Hair follicular keratinocyte (primary cell): ENCODE data around the gene ZNF785. TPM values are rescaled to one million over a fixed set of nuclear protein-coding genes. Genes with fewer than 3 reads are reported as not detected.

ENCODE experiments used
- total RNA-seq: library from RNA; depleted of rRNA; stranded (reverse); fragments of >200 nt; gene quantifications from 2 replicates; pipeline ENCODE4 v1.2.3, GENCODE V29; 2015

The ZNF785 gene
- 1.7 and 2.3 TPM in 2 replicates for total RNA-seq

GRCh38 chr16:30585400-30586191, at the start of gene ZNF785:
TSS of gene ZNF785 (minus strand) at chr16:30585697. CDS start at chr16:30585611, 86 bp downstream.

GRCh38 chr16:30609926-30610839, 24.7 kb upstream of the ZNF785 start, which contains the start of gene ZNF689:
TSS of gene ZNF689 (minus strand) at chr16:30610389. CDS start at chr16:30610041, 348 bp downstream.

GRCh38 chr16:30571445-30572322, 13.8 kb downstream of the ZNF785 start, which contains the start of gene ZNF688:
TSS of gene ZNF688 (minus strand) at chr16:30571714. CDS start at chr16:30571629, 85 bp downstream.

GRCh38 chr16:30557957-30558788, 27.3 kb downstream of the ZNF785 start, which contains the start of gene ZNF764:
TSS of gene ZNF764 (minus strand) at chr16:30558374. CDS start at chr16:30558182, 192 bp downstream.

GRCh38 chr16:30534368-30535105, 51.0 kb downstream of the ZNF785 start, which contains the start of gene ZNF747:
TSS of gene ZNF747 (minus strand) at chr16:30534858. CDS start at chr16:30534679, 179 bp downstream.

Other genes with a start within 250 kb of the ZNF785 start
- 47.6 and 63.2 TPM in 2 replicates for gene CD2BP2, start 230.4 kb downstream of the ZNF785 start, total RNA-seq
- gene TBC1D10B, start 215.2 kb downstream of the ZNF785 start, total RNA-seq = 33.5 and 36.0 TPM in 2 replicates
- not detected in 2 replicates for gene MYL11, start 210.9 kb downstream of the ZNF785 start, total RNA-seq
- gene SEPTIN1, start 203.1 kb downstream of the ZNF785 start, total RNA-seq = not detected in 2 replicates
- 5.2 and 6.7 TPM in 2 replicates for gene ZNF48, start 190.3 kb downstream of the ZNF785 start, total RNA-seq
- 7.7 and 9.0 TPM in 2 replicates for gene ZNF771, start 178.1 kb downstream of the ZNF785 start, total RNA-seq
- 44.7 and 66.1 TPM in 2 replicates for gene DCTPP1, start 155.7 kb downstream of the ZNF785 start, total RNA-seq
- gene SEPHS2, start 139.8 kb downstream of the ZNF785 start, total RNA-seq = 15.9 and 20.4 TPM in 2 replicates
- not detected in 2 replicates for gene ITGAL, start 113.0 kb downstream of the ZNF785 start, total RNA-seq
- 34.9 and 44.1 TPM in 2 replicates for gene ZNF768, start 59.1 kb downstream of the ZNF785 start, total RNA-seq
- 5.7 and 7.0 TPM in 2 replicates for gene ZNF747, start 50.8 kb downstream of the ZNF785 start, total RNA-seq
- gene ZNF764, start 27.3 kb downstream of the ZNF785 start, total RNA-seq = 2.7 and 4.8 TPM in 2 replicates
- 7.9 and 9.8 TPM in 2 replicates for gene ZNF688, start 14.0 kb downstream of the ZNF785 start, total RNA-seq
- 4.9 and 5.8 TPM in 2 replicates for gene ZNF689, start 24.7 kb upstream of the ZNF785 start, total RNA-seq
- gene PRR14, start 65.3 kb upstream of the ZNF785 start, total RNA-seq = 15.0 and 18.1 TPM in 2 replicates
- 16.9 and 21.7 TPM in 2 replicates for gene FBRS, start 72.7 kb upstream of the ZNF785 start, total RNA-seq
- 3.2 and 6.5 TPM in 2 replicates for gene SRCAP, start 113.5 kb upstream of the ZNF785 start, total RNA-seq
- 14.2 and 27.1 TPM in 2 replicates for gene PHKG2, start 162.7 kb upstream of the ZNF785 start, total RNA-seq
- 1.3 and 7.1 TPM in 2 replicates for gene CFAP119, start 176.4 kb upstream of the ZNF785 start, total RNA-seq
- gene RNF40, start 176.6 kb upstream of the ZNF785 start, total RNA-seq = 42.6 and 67.0 TPM in 2 replicates
- 9.9 and 11.0 TPM in 2 replicates for gene ZNF629, start 201.5 kb upstream of the ZNF785 start, total RNA-seq